ENCODE measurements around the gene DNAJB5.

The DNAJB5 gene

DNA sequence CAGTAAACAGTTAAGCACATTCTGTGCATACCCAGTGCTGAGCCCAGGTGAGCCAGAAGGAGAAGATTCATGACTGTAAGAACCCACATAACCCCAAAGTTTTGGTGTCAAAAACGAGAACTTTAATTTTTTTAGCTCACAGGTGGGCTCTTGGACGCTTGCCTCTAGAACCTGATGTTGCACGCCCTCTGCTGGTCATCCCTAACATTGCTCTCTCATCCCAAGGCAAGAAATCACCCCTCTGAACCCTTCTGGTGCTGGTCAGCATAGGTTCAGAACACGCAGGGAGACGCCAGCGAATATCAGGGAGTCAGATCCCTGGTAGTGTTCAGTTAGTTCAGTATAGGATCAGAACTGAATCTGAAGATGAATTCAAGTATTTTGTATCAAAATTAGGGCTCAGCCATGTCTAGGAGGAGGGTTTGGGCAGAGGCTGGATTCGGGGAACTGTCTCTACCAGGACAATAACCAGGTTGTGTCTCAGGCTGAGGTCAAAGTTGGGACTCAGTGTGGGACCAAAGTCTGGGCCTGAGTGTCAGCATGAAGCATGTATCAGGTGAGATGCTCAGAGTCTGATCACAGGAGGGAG, 4.1 kb upstream of the DNAJB5 start:
- peak; percentile 68 for DNase-seq

DNA sequence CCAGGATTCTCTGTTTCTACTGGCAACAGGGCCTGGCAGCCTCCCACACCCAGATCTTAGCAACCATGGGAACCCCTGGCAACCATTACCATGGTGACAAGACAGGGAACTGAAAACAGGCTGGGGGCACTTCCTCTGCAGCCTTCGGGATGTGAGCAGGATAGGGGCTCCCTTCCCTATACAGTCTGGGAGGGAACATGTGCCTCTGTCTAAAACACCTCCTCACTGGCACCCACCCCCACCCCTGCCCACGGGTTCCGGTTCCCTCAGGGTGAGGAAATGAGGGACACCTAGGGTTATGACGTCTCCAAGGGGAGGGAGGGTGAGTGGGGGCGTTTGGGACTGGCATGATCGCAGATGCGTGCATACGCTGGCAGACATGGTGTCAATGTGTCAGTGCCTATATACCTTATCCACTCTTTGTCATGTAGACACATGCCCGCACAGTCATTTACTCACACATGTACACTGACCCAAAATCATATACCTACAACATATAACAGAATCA, 3.0 kb upstream of the DNAJB5 start:
- peak; percentile 90 for DNase-seq

DNA sequence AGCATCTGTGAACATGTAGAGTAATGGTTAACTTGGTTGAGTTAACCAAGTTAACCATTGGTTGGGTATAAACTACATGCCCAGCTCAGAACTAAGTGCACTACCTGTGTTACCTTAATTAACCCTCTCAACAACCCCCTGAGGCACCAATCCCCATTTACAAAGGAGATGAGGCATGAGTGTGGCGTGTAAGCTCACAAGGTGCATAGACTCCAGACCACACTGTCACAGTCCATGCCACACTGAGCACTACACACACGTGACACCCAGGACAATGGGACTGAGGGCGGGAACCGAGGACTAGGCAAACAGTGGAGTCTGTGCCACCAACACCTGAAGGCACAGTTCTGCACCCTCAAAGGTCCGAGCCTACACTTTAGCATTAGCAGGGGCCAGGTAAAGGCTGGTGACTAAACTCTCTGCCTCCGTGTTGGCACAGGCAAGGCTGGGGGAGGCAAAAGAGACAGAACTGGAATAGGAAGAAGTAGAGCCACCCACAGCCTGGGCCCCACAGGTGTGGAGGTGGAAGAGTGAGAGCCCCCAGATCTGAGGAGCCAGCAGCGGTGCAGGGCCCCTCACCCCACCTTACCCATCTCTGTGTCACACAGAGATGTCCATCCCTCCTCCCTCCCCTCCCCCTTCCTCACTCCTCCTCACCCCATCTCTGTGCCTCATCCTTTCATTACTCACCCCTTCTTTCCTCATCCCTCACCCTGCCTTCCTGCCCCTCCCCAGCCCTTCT, 2.2 kb upstream of the DNAJB5 start:
- DNase-seq = peak; percentile 48

DNA sequence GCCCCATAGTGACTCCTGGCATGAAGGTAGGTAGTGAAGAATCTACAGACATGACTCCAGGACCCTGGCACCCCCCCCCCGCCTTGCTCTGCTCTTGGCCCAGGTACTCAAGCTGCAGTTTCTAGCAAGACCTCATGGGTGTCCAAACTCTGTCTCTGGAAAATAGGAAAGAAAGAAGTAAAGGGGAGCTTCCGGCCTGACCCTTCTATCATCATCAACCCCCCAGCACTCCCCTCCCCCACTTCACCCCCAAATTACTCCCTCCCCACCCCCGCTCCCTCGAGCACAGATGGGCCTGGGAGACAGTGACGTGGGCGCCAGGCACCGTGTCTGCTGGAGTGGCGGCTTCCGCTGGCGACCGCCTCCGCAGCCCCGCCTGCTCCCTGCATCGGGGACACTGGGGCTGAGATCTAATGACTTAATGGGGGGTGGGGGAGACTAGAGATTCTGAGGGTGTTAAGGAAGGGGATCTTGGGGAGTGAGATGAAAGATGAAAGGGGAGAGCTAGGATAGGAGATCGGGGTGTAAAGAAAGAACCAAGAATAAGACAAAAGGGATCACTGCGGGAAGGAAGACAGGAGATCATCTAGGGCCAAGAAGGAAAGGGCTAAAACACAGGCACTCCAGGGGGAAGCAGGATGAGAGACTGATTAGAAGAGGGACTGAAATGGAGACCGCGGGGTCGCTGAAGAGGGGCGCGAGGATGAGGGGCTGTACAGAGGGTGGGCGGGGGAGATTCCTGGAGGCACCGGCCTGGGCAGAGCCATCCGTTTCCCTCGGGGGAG, 1.1 kb upstream of the DNAJB5 start:
- DNase-seq = peak; percentile 35

DNA sequence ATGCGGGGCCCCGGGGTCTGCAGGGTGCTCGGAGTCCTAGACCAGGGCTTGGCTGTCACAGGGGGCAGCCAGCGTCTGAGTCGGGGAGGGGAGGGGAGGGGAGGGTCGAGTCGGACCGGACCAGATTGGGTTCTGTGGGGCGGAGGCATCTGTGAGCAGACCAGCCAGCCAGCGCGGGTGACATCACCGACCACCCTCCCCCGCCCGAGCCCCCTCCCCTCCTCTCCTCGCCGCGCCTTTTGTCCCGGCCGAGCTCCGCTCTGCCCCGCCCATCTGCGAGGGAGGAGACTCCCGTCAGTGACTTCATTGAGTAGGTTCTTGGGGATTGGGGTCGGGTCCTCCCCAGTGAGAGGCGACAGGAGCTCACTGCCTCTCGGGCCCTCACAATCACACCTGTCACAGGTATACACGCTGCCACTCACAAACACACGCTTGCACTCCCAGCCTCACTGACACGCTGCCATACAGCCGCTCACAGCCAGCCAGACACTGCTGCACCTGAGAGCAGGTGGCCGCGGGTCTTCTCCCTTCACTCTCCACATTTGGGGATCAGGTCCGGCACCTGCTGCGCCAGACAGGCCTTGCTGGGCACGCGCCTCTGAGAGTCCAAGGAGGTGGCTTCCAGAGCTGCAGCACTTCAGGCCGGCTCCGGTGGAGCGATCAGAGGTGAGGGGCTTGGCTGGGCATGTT, 546 bp downstream of the DNAJB5 start:
- DNase-seq = peak; percentile 56

DNA sequence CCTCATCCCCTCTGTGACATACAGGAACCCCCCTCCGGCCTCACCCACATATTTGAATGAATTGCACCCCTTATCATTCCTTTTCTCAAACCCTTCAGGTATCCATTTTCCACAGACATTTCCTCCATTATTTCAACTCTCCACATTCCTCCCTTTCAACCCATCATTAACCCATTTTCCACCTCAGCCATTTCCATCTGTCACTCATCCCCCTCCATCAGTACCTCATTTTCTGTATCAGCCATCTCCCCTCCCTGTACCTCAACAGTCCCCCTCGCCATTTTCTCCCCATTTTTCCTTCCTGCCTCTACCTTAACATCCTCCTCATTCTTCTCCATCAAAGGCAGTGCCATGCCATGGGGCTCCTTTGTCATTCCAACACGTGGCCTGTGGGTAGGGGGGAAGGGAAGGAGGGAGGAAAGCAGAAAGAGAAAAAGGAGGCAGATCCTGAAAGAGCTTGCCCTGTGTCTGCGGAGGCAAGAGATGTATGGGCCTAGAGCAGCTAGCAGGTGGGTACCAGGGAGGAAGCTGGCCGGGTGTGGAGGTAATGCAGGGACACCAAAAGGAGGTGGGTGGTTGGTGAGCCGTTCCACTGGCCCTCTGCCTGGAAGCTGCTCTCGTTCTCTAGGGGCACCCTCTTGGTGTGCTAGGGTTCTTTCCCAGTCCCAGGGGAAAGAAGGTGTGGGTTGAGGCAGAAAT, 1.5 kb downstream of the DNAJB5 start:
- DNase-seq = no peak

DNA sequence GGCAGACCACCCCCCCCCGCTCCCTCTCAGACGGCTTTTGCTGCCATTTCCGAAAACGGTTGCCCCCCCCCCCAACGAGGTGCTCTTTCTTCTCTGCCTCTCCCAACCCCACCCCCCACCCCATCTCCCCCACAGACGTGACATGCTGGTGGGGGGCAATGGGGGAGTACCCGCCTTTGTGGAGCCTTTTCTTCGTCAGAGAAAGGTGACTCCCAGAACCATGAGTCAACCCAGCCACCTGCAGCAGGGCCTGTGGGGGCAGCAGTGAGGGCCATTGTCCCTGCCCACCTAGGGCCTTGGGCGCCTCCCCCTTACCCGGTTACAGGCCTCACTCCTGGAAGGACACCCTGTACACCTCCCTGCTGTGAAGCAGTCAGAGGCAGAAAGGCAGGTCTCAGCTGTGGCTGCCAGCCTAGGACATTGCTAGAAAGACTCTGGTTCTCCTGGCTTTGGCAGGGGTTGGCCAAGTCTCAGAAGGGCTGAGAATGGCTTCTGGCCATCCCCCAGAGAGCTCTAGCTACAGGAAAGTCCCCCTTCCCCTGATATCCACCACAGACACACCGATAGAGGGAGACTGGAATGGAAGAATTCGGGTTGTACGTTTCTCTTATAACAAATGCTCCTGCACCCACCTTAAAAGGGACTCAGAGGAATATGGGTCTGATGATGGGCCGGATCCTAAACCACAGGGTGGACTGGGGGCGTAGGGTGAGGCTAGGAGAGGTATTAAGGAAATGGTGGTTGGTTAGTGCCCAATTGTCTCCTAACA, 2.2 kb downstream of the DNAJB5 start:
- DNase-seq = no peak

DNA sequence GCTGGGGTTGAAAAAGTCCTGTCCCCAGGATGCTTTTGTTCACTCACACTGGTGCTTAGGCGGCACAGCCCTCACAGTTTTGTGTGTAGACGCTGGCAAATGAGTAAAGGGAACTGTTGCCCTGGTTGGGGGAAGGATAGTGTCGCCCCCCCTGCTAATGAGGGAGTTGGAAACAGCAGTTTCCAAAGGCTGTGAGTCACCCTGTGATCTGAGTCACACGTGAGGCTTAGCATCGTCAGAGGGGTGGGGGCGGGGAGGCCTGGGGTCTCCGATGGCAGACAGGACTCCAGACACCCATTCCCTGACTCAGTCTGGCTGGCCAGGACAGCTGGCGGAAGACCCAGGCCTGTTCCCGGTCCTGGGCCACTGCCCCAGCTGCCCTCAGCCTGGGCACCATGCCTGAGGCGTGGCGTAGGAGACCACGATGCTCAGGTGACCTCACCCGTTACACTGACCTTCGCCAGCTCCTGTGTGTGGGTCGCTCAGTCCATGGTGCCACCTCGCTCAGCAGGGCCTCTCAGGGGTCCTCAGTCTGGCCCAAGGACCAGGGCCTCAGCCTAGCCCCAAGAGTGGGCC, 2.9 kb downstream of the DNAJB5 start:
- DNase-seq = peak; percentile 92

DNA sequence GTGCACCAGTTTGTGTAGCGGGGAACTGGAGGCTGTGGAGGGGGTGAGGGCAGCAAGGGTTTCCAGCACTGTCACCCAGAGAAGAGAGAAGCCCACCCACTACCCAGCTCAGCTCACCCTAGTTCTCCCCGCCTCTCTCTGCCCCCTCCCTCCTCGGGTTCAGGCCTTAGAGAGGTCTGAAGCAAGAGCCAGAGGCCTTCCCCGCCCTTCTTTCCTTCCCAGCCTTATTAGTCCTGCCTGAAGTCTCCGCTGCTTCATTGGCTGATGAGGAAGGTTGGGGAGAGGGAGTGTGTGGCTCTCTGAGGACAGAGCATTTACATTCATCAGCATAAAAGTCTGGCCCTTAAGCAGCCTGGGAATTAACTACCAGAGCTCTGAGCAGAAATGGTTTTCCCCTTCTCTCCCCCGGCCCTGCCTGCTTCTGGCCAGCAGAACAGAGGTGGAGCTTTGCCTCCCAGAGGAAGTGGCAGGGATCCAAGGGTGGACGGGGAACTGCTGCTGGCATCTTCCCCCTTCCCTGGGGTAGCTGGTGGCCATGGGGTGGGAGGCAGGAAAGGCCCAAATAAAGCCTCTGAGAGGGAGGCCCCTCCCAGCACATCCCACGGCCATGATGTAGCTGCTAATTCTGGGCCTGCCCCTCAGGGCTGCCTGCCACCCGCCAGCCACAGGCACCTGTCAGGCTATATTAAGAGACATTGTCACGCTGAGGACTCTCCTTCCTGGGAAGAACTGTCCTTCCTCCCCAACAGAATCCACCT, 4.1 kb downstream of the DNAJB5 start:
- DNase-seq = peak; percentile 92

DNA sequence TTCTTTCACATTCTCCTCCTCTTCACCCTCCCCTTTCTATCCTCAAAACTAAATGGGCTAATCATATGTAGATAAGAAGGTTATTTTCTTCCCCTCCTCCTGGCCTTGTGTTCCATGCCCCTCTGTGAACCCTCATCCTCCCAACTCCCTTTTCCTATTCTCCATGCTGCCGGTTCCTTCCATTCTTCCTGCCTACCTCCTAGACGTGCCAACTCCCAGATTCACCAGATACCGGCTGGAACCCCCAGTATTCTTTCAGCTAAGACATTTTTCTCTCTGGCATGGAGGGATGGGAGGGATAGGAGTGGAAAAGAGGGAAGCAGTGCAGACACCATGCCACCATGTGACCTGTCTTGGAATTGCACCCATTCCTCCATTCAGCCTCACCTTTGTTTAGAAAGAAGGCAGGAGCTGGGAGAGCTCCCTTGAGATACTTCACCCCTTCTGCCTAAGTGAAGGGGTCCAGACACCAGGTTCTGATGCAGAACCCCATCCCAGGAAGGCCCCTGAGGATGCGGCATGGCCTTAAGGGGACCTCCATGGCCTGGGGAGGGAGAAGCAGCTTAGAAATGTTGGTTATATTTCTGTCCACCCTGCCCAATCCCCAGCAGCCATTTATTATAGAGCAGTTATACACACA, 4.8 kb downstream of the DNAJB5 start:
- DNase-seq = no peak

DNA sequence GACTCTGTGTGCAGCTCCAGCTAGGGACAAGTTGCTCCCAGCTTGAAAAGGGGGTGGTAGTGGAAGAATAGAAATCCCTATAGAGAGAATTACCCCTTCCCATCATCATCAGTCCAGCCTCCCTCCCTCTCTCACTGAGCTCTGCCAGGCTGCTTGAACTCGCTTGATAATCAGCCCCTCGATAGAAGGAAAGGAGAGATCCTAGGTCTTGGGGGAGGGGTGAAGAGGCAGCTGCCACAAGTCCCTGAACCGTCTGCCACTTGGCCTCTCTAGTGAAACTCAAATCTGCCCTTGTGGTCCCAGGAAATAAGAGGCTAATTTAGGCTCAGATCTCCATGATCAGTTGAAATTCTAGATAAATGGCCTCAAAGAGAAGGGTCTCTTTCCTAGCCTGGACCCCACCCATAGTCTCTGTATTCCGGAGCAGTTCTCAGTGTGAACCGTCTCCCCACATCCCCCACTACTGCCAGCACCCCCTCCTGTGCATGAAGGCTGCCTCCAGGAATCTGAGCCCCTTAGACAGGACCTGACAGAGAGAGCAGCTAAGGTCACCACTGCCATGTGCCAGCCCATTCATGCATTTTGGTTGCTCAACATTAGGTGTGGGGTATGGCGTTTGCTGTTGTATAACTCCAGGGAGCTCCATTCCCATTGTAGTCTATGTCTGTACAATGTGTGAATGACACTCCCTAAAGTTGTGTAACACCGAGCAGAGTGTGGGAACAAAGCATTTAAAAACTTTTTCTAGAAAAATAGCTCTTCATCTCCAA, 5.5 kb downstream of the DNAJB5 start:
- DNase-seq = peak; percentile 46

DNA sequence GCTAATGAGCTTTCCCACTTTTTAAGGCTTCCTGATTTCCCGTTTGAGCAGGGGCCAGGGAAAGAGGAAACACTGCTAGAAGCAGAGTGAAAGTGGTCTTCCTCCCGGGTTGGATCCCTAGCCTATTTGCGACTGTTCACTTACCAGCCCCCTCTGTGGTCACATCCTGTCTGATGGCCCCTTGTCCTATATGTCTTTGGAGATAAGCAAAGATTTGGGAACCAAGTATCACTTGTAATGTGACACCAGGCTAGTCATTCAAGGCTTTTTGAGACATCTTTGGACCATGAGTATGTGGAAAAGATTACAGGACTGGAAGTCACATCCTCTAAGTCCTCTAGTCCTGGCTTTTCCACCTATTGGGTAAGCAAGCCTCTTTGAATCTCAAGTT, 6.1 kb downstream of the DNAJB5 start:
- DNase-seq = no peak

DNA sequence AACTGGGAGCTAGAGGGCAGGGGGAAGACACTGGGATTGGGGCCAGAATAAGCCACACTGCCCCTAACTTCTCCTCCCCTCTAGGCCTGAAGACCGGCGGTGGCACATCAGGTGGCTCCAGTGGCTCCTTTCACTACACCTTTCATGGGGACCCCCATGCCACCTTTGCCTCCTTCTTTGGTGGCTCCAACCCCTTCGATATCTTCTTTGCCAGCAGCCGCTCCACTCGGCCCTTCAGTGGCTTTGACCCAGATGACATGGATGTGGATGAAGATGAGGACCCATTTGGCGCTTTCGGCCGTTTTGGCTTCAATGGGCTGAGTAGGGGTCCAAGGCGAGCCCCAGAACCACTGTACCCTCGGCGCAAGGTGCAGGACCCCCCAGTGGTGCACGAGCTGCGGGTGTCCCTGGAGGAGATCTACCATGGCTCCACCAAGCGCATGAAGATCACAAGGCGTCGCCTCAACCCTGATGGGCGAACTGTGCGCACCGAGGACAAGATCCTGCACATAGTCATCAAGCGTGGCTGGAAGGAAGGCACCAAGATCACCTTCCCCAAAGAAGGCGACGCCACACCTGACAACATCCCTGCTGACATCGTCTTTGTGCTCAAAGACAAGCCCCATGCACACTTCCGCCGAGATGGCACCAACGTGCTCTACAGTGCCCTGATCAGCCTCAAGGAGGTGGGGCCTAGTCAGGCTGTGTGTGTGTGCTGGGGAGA, 6.8 kb downstream of the DNAJB5 start:
- no peak for DNase-seq

DNA sequence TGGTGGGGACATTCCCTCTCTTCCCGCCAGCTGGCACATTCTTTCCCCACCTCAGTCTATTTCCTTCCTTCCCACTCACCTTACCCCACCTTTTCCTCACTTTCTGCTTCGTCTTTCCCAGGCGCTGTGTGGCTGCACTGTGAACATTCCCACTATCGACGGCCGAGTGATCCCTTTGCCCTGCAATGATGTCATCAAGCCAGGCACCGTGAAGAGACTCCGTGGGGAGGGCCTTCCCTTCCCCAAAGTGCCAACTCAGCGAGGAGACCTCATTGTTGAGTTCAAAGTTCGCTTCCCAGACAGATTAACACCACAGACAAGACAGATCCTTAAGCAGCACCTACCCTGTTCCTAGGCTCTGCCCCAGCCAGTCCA, 7.3 kb downstream of the DNAJB5 start:
- DNase-seq = no peak

DNA sequence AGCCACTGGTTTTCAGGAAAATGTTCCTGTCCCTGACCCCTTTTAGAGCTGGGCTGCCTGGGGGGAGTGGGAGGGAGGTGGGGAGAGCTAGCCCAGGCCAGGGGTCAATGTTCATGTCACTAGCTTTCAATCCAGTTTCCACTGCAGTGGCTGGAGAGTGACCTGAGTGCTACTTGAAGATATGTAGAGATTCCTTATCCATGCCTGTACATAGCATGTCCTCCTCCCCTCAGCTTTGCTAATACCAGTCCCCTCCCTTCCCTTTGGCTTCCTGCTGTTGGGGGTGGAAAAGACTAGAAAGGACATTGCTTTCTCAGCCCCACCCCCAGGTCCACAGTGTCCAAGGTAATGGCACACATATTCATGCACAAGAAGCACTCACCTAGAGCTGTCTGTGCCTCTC, 7.8 kb downstream of the DNAJB5 start:
- no peak for DNase-seq

DNA sequence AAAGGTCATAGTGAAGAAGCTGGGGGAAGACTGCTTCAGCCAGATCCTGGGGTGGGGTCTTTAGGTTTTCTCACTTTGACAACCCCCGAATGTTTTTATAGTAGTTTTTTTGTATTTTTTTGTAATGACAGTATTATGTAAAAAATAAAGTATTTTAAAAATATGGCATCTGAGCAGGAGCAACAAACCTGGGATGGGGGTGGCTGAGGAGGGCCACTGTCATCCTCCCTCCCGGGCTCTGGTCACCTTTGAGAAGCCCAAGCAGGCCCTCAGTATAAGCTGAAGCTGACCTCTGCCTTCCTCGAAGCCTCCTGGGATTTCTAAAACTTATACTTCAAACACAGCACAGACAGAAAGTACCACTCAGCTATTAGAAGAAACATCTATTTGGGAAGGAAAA, 8.7 kb downstream of the DNAJB5 start:
- no peak for DNase-seq

DNA sequence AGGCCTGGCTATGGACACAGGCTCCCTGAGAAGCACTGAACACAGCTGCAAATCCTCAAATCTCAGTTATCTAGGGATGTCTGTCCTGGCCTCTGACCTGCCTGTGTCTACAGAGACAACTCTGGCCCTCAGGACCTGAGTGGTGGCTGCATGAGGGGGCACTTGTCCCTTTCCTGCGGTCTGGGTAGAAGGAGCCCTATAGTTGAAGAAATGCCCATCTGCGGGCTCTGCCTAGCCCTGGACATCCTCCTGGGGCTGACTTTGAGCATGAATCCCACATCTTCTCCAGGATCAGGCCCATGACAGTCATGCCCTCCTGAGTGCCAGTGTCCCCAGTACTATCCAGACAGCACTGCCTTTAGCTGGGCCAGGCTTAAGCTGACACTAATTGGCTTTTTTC, 10.0 kb downstream of the DNAJB5 start:
- DNase-seq = no peak

DNA sequence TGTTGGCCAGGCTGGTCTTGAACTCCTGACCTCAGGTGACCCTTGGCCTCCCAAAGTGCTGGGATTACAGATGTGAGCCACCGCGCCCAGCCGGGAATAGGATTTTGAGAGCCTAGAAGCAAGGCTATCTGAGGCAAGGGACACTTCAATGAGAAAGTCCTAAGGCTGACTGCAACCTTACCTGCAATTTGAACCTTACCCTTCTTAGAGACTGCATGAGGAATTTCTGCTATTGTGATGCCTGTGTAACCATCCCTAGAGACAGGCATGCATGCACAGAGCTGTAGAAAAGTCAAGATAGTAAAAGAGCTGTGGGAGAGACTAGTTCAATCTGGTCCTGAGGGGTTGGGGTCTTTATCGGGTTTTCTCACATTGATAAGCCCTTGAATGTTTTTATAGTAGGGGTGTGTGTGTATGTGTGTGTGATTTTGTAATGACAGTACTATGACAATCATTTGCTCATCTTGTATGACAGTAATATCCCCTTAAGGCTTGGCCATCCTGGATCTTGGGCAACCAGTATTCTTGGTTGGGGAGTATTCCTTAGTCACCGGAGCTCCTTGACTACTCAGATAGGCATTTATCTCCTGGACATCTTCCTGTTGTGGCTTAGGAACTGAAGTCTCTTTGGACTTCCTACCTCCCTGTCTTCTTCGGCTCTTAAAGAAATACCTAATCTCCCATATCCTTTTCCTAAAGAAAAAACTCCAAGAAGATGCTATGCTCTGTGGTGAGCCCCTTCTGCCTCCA, 11.2 kb downstream of the DNAJB5 start:
- DNase-seq = no peak

Data from suppressor macrophage treated with lipopolysaccharide for 4 hours (primary cell).